ENCODE results near the gene DYNC2LI1. TPM values are rescaled to one million over a fixed set of nuclear protein-coding genes. Genes with fewer than 3 reads are reported as not detected.
"Not testable (repeated sequence)": the region's sequence is repeated elsewhere in the genome, so short reads cannot be mapped to it uniquely, and the experiment has no call there.

The DYNC2LI1 gene
- total RNA-seq (2012; rRNA removed) = 18.3 and 18.6 TPM in 2 replicates

- no peaks in the 10 kb centered on the region for H3K9me3 ChIP-seq (replicated peaks; ENCODE audit: low read length)
- peak within 1 kb of the TSS; percentile 83 for H3K4me2 ChIP-seq (ENCODE audit: low read length)
- peak within 1 kb of the TSS; percentile 90 for H3K4me3 ChIP-seq (ENCODE audit: low read length)
- peaks cover 5% of the 10 kb centered on the region for H3K36me3 ChIP-seq (ENCODE audit: insufficient read depth, low read length)
- no peaks in the 10 kb centered on the region for H3K27me3 ChIP-seq (ENCODE audit: control insufficient read depth, insufficient read depth, low read length)
- peak within 1 kb of the TSS; percentile 85 for H3K9ac ChIP-seq (ENCODE audit: low read depth, low read length)
- no peaks in the 10 kb centered on the region for H3K4me1 ChIP-seq (ENCODE audit: control insufficient read depth, insufficient read depth, low read length)
Observed at GRCh38 chr2:43773876-43774613, at the start of gene DYNC2LI1. Gene DYNC2LI1, plus strand, starts transcription at chr2:43774039. Its CDS starts 100 bp downstream, at chr2:43774139.

- Histone ChIP-seq H3K36me3 (ENCODE audit: insufficient read depth, low read length) (no peaks in the 10 kb centered on the region), H3K27me3 (ENCODE audit: control insufficient read depth, insufficient read depth, low read length) (no peaks in the 10 kb centered on the region), H3K9ac (ENCODE audit: low read depth, low read length) (no peak overlapping the region), H3K4me2 (ENCODE audit: low read length) (no peak overlapping the region), H3K4me1 (ENCODE audit: control insufficient read depth, insufficient read depth, low read length) (peaks cover 9% of the 10 kb centered on the region), H3K9me3 (replicated peaks; ENCODE audit: low read length) (no peaks in the 10 kb centered on the region), H3K4me3 (ENCODE audit: low read length) (no peak overlapping the region)
Observed at GRCh38 chr2:43724728-43725526, 48.9 kb upstream of the DYNC2LI1 start.

- Histone ChIP-seq H3K9me3 (replicated peaks; ENCODE audit: low read length) (no peaks in the 10 kb centered on the region), H3K4me2 (ENCODE audit: low read length) (no peak overlapping the region), H3K27me3 (ENCODE audit: control insufficient read depth, insufficient read depth, low read length) (no peaks in the 10 kb centered on the region), H3K4me3 (ENCODE audit: low read length) (no peak overlapping the region), H3K4me1 (ENCODE audit: control insufficient read depth, insufficient read depth, low read length) (peaks cover 11% of the 10 kb centered on the region), H3K9ac (ENCODE audit: low read depth, low read length) (no peak overlapping the region), H3K36me3 (ENCODE audit: insufficient read depth, low read length) (no peaks in the 10 kb centered on the region)
Observed at GRCh38 chr2:43725711-43726246, 48.1 kb upstream of the DYNC2LI1 start.

GRCh38 chr2:43726961-43727633 lies 46.7 kb upstream of the DYNC2LI1 start:
- H3K4me2 ChIP-seq (ENCODE audit: low read length); H3K36me3 ChIP-seq (ENCODE audit: insufficient read depth, low read length): not testable (repeated sequence)

GRCh38 chr2:43727634-43728014 lies 46.2 kb upstream of the DYNC2LI1 start:
- Histone ChIP-seq H3K4me3 (ENCODE audit: low read length) (no peak overlapping the region), H3K4me2 (ENCODE audit: low read length) (no peak overlapping the region), H3K9ac (ENCODE audit: low read depth, low read length) (no peak overlapping the region), H3K27me3 (ENCODE audit: control insufficient read depth, insufficient read depth, low read length) (no peaks in the 10 kb centered on the region), H3K9me3 (replicated peaks; ENCODE audit: low read length) (no peaks in the 10 kb centered on the region), H3K4me1 (ENCODE audit: control insufficient read depth, insufficient read depth, low read length) (peaks cover 13% of the 10 kb centered on the region), H3K36me3 (ENCODE audit: insufficient read depth, low read length) (no peaks in the 10 kb centered on the region)

More at GRCh38 chr2:43726961-43727633, 46.7 kb upstream of the DYNC2LI1 start:
- peaks cover 13% of the 10 kb centered on the region for H3K4me1 ChIP-seq (ENCODE audit: control insufficient read depth, insufficient read depth, low read length)
- not testable (repeated sequence) for H3K4me3 ChIP-seq (ENCODE audit: low read length); H3K9me3 ChIP-seq (replicated peaks; ENCODE audit: low read length); H3K9ac ChIP-seq (ENCODE audit: low read depth, low read length); H3K27me3 ChIP-seq (ENCODE audit: control insufficient read depth, insufficient read depth, low read length)

- Histone ChIP-seq H3K4me2 (ENCODE audit: low read length) (no peak overlapping the region), H3K9me3 (replicated peaks; ENCODE audit: low read length) (no peaks in the 10 kb centered on the region), H3K27me3 (ENCODE audit: control insufficient read depth, insufficient read depth, low read length) (no peaks in the 10 kb centered on the region), H3K4me3 (ENCODE audit: low read length) (no peak overlapping the region), H3K4me1 (ENCODE audit: control insufficient read depth, insufficient read depth, low read length) (peaks cover 11% of the 10 kb centered on the region), H3K9ac (ENCODE audit: low read depth, low read length) (no peak overlapping the region), H3K36me3 (ENCODE audit: insufficient read depth, low read length) (no peaks in the 10 kb centered on the region)
Observed at GRCh38 chr2:43729491-43730174, 44.2 kb upstream of the DYNC2LI1 start.

- no peaks in the 10 kb centered on the region for H3K9me3 ChIP-seq (replicated peaks; ENCODE audit: low read length)
- no peaks in the 10 kb centered on the region for H3K36me3 ChIP-seq (ENCODE audit: insufficient read depth, low read length)
- no peak overlapping the region for H3K4me2 ChIP-seq (ENCODE audit: low read length)
- no peak overlapping the region for H3K4me3 ChIP-seq (ENCODE audit: low read length)
- no peaks in the 10 kb centered on the region for H3K27me3 ChIP-seq (ENCODE audit: control insufficient read depth, insufficient read depth, low read length)
- peaks cover 4% of the 10 kb centered on the region for H3K4me1 ChIP-seq (ENCODE audit: control insufficient read depth, insufficient read depth, low read length)
- H3K9ac ChIP-seq (ENCODE audit: low read depth, low read length) = no peak overlapping the region
Observed at GRCh38 chr2:43731211-43731610, 42.6 kb upstream of the DYNC2LI1 start.

- Histone ChIP-seq H3K27me3 (ENCODE audit: control insufficient read depth, insufficient read depth, low read length) (no peaks in the 10 kb centered on the region), H3K9ac (ENCODE audit: low read depth, low read length) (no peak overlapping the region), H3K9me3 (replicated peaks; ENCODE audit: low read length) (no peaks in the 10 kb centered on the region), H3K36me3 (ENCODE audit: insufficient read depth, low read length) (no peaks in the 10 kb centered on the region), H3K4me1 (ENCODE audit: control insufficient read depth, insufficient read depth, low read length) (peaks cover 16% of the 10 kb centered on the region), H3K4me3 (ENCODE audit: low read length) (no peak overlapping the region), H3K4me2 (ENCODE audit: low read length) (no peak overlapping the region)
Observed at GRCh38 chr2:43736637-43737036, 37.2 kb upstream of the DYNC2LI1 start.

- peak overlapping the region; percentile 31 for H3K4me3 ChIP-seq (ENCODE audit: low read length)
- no peaks in the 10 kb centered on the region for H3K9me3 ChIP-seq (replicated peaks; ENCODE audit: low read length)
- no peaks in the 10 kb centered on the region for H3K36me3 ChIP-seq (ENCODE audit: insufficient read depth, low read length)
- H3K27me3 ChIP-seq (ENCODE audit: control insufficient read depth, insufficient read depth, low read length) = no peaks in the 10 kb centered on the region
- H3K4me1 ChIP-seq (ENCODE audit: control insufficient read depth, insufficient read depth, low read length) = peaks cover 16% of the 10 kb centered on the region
- no peak overlapping the region for H3K9ac ChIP-seq (ENCODE audit: low read depth, low read length)
- peak overlapping the region; percentile 28 for H3K4me2 ChIP-seq (ENCODE audit: low read length)
Observed at GRCh38 chr2:43737097-43737854, 36.6 kb upstream of the DYNC2LI1 start.

GRCh38 chr2:43737855-43738254 lies 36.0 kb upstream of the DYNC2LI1 start:
- peak overlapping the region; percentile 28 for H3K4me2 ChIP-seq (ENCODE audit: low read length)
- peak overlapping the region; percentile 31 for H3K4me3 ChIP-seq (ENCODE audit: low read length)
- H3K36me3 ChIP-seq (ENCODE audit: insufficient read depth, low read length) = no peaks in the 10 kb centered on the region
- peaks cover 16% of the 10 kb centered on the region for H3K4me1 ChIP-seq (ENCODE audit: control insufficient read depth, insufficient read depth, low read length)
- H3K9me3 ChIP-seq (replicated peaks; ENCODE audit: low read length) = no peaks in the 10 kb centered on the region
- H3K9ac ChIP-seq (ENCODE audit: low read depth, low read length) = no peak overlapping the region
- H3K27me3 ChIP-seq (ENCODE audit: control insufficient read depth, insufficient read depth, low read length) = no peaks in the 10 kb centered on the region
